HG03039 (cell line): ENCODE data around the gene TERB1.

ENCODE experiments used
- ATAC-seq: cut with Tn5 transposase; IDR thresholded peaks from one replicate; pipeline ENCODE4 v1.9.1; 2021; ENCODE audit warnings: mild to moderate bottlenecking, moderate library complexity; ENCODE audit not compliant: unreplicated experiment

Gene TERB1

DNA sequence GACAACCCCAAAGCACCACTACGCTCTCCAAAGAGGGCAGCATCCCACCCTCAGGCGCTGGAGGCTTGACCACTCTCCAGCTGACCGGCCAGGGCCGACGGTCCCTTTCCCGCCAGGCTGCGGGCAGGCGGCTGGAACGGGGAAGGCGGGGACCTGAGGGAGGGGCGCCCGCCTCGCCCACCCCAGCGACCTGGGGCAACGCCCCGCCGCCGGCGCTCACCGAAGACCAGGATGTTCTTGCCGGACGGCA lies 50.4 kb downstream of the TERB1 start:
- peak; percentile 10 for ATAC-seq

- no peak for ATAC-seq
These were observed 50.9 kb downstream of the TERB1 start for GRCh38 chr16:66750279-66751052.

DNA sequence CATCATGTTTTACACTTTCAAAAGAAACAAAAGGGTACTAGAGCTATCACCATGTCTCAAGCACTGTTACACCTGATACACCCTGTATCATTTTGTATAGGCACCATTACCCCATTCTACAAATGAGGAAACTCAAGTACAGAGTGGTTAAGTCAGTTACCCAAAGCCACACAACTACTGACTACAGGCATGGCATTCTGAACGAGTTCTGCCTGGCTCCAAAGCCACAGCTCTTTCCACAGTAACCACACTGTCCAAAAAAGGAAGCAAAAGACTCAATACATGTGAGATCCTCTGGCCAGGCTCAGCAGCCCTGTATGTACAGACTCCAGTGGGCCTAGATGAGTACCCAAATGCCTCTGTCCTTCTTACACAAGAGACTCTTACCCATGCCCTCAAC lies 54.7 kb downstream of the TERB1 start:
- no peak for ATAC-seq

- ATAC-seq = no peak
These were observed 55.3 kb downstream of the TERB1 start for GRCh38 chr16:66746048-66746447.

- ATAC-seq = no peak
These were observed 59.2 kb downstream of the TERB1 start for GRCh38 chr16:66741950-66742808.

- ATAC-seq = no peak
These were observed 60.0 kb downstream of the TERB1 start for GRCh38 chr16:66741169-66741900.

DNA sequence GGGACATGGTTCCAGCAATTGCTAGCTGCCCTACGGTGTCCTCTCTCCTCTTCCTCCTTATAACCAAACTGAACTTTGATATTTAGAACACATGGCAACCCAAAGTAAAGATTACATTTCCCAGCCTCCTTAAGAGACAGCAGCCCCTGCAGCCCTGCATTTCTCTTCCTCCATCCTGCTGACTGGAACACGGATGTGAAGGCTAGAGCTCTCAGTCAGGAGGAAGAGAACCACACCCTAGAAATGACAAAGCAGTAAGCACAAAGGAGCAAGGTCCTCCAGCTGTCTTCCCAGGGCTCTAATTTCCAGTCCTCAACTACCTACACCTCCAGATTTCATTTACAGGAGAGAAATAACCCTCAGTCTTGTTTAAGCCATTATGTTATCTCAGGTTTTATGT lies 60.9 kb downstream of the TERB1 start:
- ATAC-seq = no peak

GRCh38 chr16:66740010-66740409 lies 61.4 kb downstream of the TERB1 start:
- ATAC-seq = no peak

- no peak for ATAC-seq
These were observed 65.5 kb downstream of the TERB1 start for GRCh38 chr16:66735891-66736290.

DNA sequence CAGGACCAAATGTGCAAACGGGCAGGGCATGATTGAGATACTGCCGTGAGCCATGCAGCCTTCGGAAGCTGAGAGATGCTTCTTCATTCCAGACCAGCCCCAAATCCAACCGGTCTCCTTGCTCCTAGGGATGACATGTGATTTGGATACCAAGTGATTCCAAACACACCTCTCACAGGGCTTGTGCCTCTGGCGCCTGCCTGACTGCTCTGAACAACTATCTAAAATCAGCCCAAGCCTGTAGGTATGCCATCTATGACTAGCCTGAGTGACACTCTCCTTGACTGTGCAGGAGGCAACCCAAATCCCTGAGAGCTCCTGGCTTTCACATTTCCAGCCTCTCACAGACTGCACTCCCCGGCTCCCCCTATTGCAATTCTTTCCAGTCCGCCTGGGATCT lies 70.3 kb downstream of the TERB1 start:
- ATAC-seq = no peak

- ATAC-seq = no peak
These were observed 72.6 kb downstream of the TERB1 start for GRCh38 chr16:66728804-66729203.

GRCh38 chr16:66728117-66728787 lies 73.1 kb downstream of the TERB1 start:
- no peak for ATAC-seq

DNA sequence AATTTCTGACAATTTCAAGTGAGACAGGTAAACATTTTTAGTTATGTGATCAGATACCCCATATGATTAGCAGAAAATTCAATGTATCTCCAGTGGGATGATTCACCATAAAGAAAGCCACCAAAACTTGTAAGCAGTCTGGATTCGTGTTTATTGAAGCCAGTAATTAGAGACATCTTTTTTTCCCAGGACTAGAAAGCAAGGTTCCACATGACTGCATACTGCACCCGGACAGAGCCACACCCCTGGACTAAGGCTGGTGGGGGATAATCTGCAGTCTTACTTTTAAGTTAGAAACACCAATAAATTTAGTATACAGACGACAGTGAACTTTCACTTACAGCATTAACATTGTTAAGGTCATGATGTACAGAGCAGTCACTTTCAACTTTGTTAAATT lies 80.6 kb downstream of the TERB1 start:
- ATAC-seq = no peak

GRCh38 chr16:66719246-66719645 lies 82.1 kb downstream of the TERB1 start:
- no peak for ATAC-seq

GRCh38 chr16:66717776-66718175 lies 83.6 kb downstream of the TERB1 start:
- no peak for ATAC-seq

DNA sequence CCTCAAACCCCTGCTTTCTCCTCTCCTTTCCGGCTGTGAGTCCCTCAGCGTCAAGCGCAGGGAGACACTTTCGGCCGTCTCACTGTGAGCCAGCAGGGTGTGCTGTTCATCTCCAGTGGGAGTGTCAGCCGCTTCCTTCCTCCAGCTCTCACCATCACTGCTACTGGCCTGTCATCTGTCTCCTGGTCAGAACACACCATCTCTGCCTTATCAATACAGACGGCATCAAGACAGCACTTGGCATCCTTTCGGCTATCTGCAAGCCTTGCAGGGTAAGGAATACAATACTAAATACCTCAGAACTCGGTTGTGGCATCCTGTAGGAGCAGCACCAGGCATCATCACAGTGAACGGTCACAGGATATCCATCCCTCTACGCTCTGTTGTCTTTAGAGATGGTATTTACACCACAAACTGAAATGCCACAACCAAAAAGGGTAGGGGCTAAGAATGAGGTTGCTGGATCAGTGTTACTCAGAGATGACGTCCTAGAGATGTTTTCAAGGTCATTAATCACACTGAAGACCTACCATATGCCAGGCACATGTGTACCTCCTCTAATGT lies 84.2 kb downstream of the TERB1 start:
- ATAC-seq = no peak

GRCh38 chr16:66714654-66715307 lies 86.6 kb downstream of the TERB1 start:
- ATAC-seq = no peak

GRCh38 chr16:66714062-66714461 lies 87.3 kb downstream of the TERB1 start:
- ATAC-seq = no peak

DNA sequence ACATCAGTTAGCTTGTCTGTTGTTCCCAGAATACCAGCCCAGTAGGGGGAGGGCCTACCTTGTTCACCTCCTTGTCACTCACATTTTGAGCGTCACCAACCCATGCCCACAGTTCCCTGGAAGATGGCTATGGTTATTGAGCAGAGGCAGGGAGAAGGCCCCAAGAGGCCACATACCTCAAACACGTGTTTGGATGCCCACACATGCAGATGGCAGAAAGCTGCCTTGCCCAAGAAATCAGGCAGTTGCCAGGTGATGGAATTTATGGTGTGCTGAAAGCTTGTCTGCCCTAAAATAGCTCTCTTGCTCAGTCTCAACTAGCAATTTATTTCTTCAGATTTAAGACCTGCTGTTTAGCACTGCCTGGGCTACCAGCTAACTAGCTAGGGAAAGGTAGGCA lies 88.3 kb downstream of the TERB1 start:
- ATAC-seq = no peak

DNA sequence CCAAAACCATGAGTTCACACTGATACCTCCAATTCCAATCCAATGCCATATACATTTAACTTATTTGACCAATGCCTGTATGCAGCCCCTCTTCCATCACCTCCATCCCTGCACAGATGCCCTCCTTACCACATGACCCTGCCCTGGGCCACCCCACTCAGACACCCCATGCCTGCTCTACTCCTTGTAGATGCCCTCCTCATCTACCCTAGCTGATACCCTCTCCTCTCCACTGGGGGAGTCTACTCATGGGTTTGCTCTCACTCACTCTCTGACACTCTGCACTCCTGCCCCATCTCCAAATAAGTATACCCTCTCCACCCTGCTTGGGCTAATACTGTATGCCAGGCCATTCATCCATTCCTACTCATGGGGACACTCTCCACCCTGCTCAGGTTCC lies 88.9 kb downstream of the TERB1 start:
- ATAC-seq = no peak
